Endothelial cell of umbilical vein (primary cell): ENCODE measurements around the gene SH3GL3. TPM values are rescaled to one million over a fixed set of nuclear protein-coding genes. Genes with fewer than 3 reads are reported as not detected.

ENCODE experiments used
- BruUV-seq: library from RNA; stranded (reverse); fragments of 400-500 nt; replicated peaks from 2 replicates; lab custom pipeline; 2021; lab: Mats Ljungman, UMichigan
- CTCF ChIA-PET: fragments of 300-600, 350-600 bp; sonication (Branson Sonifier 250); formaldehyde crosslinking; loops from one replicate; lab custom pipeline; 2021; ENCODE audit warnings: antibody characterized with exemption, inconsistent platforms; lab: Charles Lee
- POLR2A ChIA-PET: fragments of 300-600, 350-600 bp; sonication (Branson Sonifier 250); formaldehyde crosslinking; loops from one replicate; lab custom pipeline; 2021; ENCODE audit warnings: antibody characterized with exemption, inconsistent platforms; lab: Charles Lee
- DNase-seq: peaks from one replicate; pipeline ENCODE4 v3.0.0-alpha.2; 2011; ENCODE audit warnings: low read depth, low spot score
- FAIRE-seq: peaks from 2 replicates; lab custom pipeline; 2011; peaks lifted over from hg19 to GRCh38; lab: Jason Lieb, UNC
- H2AFZ ChIP-seq: 2 replicates; pipeline ENCODE4 v1.6.0; 2012; ENCODE audit warnings: low read depth, low read length, control low read depth, inconsistent platforms
- H3K27ac ChIP-seq: 2 replicates; pipeline ENCODE4 v1.5.1; 2011; ENCODE audit warnings: low read depth, mild to moderate bottlenecking, control low read depth, low read length, moderate library complexity; ENCODE audit not compliant: insufficient read depth
- H3K27me3 ChIP-seq, 2 experiments: 2 replicates each; pipeline versions ENCODE4 v1.6.0 to v1.6.1; 2011; ENCODE audit warnings: low read length in 2 of 2, mixed read lengths in 1 of 2; ENCODE audit not compliant: control insufficient read depth in 2 of 2, insufficient read depth in 2 of 2
- H3K36me3 ChIP-seq, 2 experiments: 2 replicates in 1 of 2; 3 replicates in 1 of 2; pipeline ENCODE4 v1.5.1; 2011; ENCODE audit warnings: low read length in 2 of 2, mild to moderate bottlenecking in 1 of 2, moderate library complexity in 1 of 2; ENCODE audit not compliant: control insufficient read depth in 2 of 2, insufficient read depth in 2 of 2; ENCODE audit errors: extremely low read depth in 1 of 2
- H3K4me1 ChIP-seq: 3 replicates; pipeline ENCODE4 v1.5.1; 2011; ENCODE audit warnings: mild to moderate bottlenecking, low read length; ENCODE audit not compliant: control insufficient read depth, insufficient read depth; ENCODE audit errors: extremely low read depth
- H3K4me2 ChIP-seq: 2 replicates; pipeline ENCODE4 v1.6.1; 2011; ENCODE audit warnings: low read length, control low read depth, mixed read lengths; ENCODE audit not compliant: insufficient read depth
- H3K4me3 ChIP-seq, 3 experiments: fragments of 200-600 bp in 1 of 3; sonication (generic), shearing (Covaris generic) in 1 of 3; replicated peaks in 1 of 3; 2 replicates each; pipeline ENCODE4 v1.5.1; 2011 to 2016; ENCODE audit warnings: control low read depth in 3 of 3, low read length in 3 of 3, mild to moderate bottlenecking in 2 of 3, inconsistent platforms in 1 of 3, low read depth in 1 of 3, moderate library complexity in 1 of 3; ENCODE audit not compliant: insufficient read depth in 1 of 3
- H3K79me2 ChIP-seq: 2 replicates; pipeline ENCODE4 v1.6.0; 2012; ENCODE audit warnings: low read length, inconsistent platforms; ENCODE audit not compliant: control insufficient read depth, insufficient read depth
- H3K9ac ChIP-seq: replicated peaks from 2 replicates; pipeline ENCODE3; 2011; ENCODE audit warnings: low read length, control low read depth; ENCODE audit not compliant: insufficient read depth; ENCODE audit errors: extremely low read depth
- H3K9me1 ChIP-seq: replicated peaks from 3 replicates; pipeline ENCODE4 v1.6.0; 2011; ENCODE audit warnings: mild to moderate bottlenecking, low read length; ENCODE audit not compliant: control insufficient read depth, insufficient read depth; ENCODE audit errors: extremely low read depth
- H3K9me3 ChIP-seq: replicated peaks from 2 replicates; pipeline ENCODE4 v1.5.1; 2012; ENCODE audit warnings: low read length, inconsistent platforms; ENCODE audit not compliant: control insufficient read depth, insufficient read depth
- H4K20me1 ChIP-seq: replicated peaks from 2 replicates; pipeline ENCODE3; 2011; ENCODE audit warnings: mild to moderate bottlenecking, low read length; ENCODE audit not compliant: control insufficient read depth, insufficient read depth; ENCODE audit errors: extremely low read depth
- CTCF ChIP-seq, 2 donors: IDR thresholded peaks; 1 replicate in 1 of 2; 2 replicates in 1 of 2; pipeline ENCODE4 v1.5.1; 2011; ENCODE audit warnings: low read length in 2 of 2, mild to moderate bottlenecking in 2 of 2, moderate library complexity in 2 of 2, control low read depth in 1 of 2, inconsistent platforms in 1 of 2, low read depth in 1 of 2; ENCODE audit not compliant: insufficient read depth in 1 of 2; ENCODE audit errors: extremely low read depth in 1 of 2
- EZH2 ChIP-seq: IDR thresholded peaks from 2 replicates; pipeline ENCODE4 v1.6.1; 2012; ENCODE audit warnings: borderline replicate concordance, low read depth, mild to moderate bottlenecking, moderate library complexity, low read length, inconsistent platforms; ENCODE audit not compliant: severe bottlenecking
- FOS ChIP-seq: IDR thresholded peaks from 2 replicates; pipeline ENCODE4 v1.6.1; 2011; ENCODE audit warnings: mild to moderate bottlenecking, low read length, moderate library complexity, borderline replicate concordance; ENCODE audit not compliant: insufficient read depth
- GATA2 ChIP-seq: IDR thresholded peaks from 2 replicates; pipeline ENCODE4 v1.7.0; 2011; ENCODE audit warnings: low read depth, mild to moderate bottlenecking, moderate library complexity, mixed read lengths, low read length; ENCODE audit not compliant: insufficient read length, insufficient read depth
- JUN ChIP-seq: IDR thresholded peaks from 2 replicates; pipeline ENCODE4 v1.6.1; 2011; ENCODE audit warnings: borderline replicate concordance, low read depth; ENCODE audit not compliant: insufficient read length, insufficient read depth
- MAX ChIP-seq: IDR thresholded peaks from 2 replicates; pipeline ENCODE4 v1.6.1; 2011; ENCODE audit not compliant: insufficient read depth, insufficient read length
- MYC ChIP-seq: IDR thresholded peaks from one replicate; pipeline ENCODE4 v1.6.1; 2011; ENCODE audit warnings: mild to moderate bottlenecking, low read depth, low read length
- POLR2A ChIP-seq: IDR thresholded peaks from 2 replicates; pipeline ENCODE4 v1.6.1; 2012; ENCODE audit warnings: low read depth, mild to moderate bottlenecking, control low read depth, low read length
- POLR2AphosphoS5 ChIP-seq: IDR thresholded peaks from 2 replicates; pipeline ENCODE4 v1.6.1; 2012; ENCODE audit warnings: low read depth, mild to moderate bottlenecking, control low read depth, low read length, moderate library complexity; ENCODE audit not compliant: insufficient read depth
- dilution Hi-C: fragments of 300-500 bp; cut with MboI; formaldehyde crosslinking; loops from one replicate; pipeline ENCODE4 v1.15.0; 2019; ENCODE audit warnings: low sequenced_read_pairs; ENCODE audit not compliant: extremely low pct_ligation_motif_present
- intact Hi-C: fragments of 100-400 bp; cut with micrococcal nuclease; formaldehyde crosslinking; loops from one replicate; pipeline ENCODE4 v1.10.0; 2022
- polyA plus RNA-seq, 4 experiments: library from polyadenylated mRNA; depleted of rRNA in 3 of 4; stranded (reverse) in 3 of 4; unstranded in 1 of 4; fragments of >200 nt; gene quantifications; 2 replicates each; pipeline versions ENCODE4 v1.2.1 to v1.2.3, GENCODE V29; 2011 to 2012; ENCODE audit warnings: missing spikeins in 1 of 4
- total RNA-seq: library from RNA; stranded (reverse); gene quantifications from 2 replicates; pipeline ENCODE4 v1.2.3, GENCODE V29; 2021

Gene SH3GL3
- total and polyA plus RNA-seq, 2 donors (not counting 3 experiments of a cell fraction or from before 2014, with no cell fraction given): not detected

GRCh38 chr15:83446417-83446816 is 724 bp upstream of the SH3GL3 start:
- Histone ChIP-seq H3K36me3 (no peaks in the 10 kb centered on the region), H3K27me3 (peaks cover 8 to 19% of the 10 kb centered on the region in 2 experiments), H3K79me2 (no peaks in the 10 kb centered on the region), H3K4me2 (no peak overlapping the region), H3K9ac (no peak overlapping the region), H3K9me1 (no peaks in the 10 kb centered on the region), H3K27ac (no peak overlapping the region), H3K9me3 (no peaks in the 10 kb centered on the region), H3K4me3 (no peak overlapping the region), H3K4me1 (no peaks in the 10 kb centered on the region), H2AFZ (no peak overlapping the region), H4K20me1 (no peaks in the 10 kb centered on the region)
- dilution Hi-C loops (no loop called here), intact Hi-C loops (loop anchor here (10.0 kb wide), 1 partner anchor 588 kb away; no protein-coding TSS in a partner anchor)
- no peak for TF ChIP-seq FOS
- no TSS peak for BruUV-seq
- ChIA-PET CTCF (interaction anchor here (1.0 to 3.1 kb wide), 10 partner anchors 8 to 201 kb away, joined by 3 to 27 read pairs (median 8); no protein-coding TSS in a partner anchor), POLR2A (no interaction called here)
- no peak for DNase-seq
- FAIRE-seq: no peak

- ChIA-PET CTCF (interaction anchor here (1.3 to 3.1 kb wide), 3 partner anchors 11 to 201 kb away, joined by 6 to 22 read pairs (median 11); no protein-coding TSS in a partner anchor), POLR2A (no interaction called here)
- H3K36me3 ChIP-seq: no peaks in the 10 kb centered on the region
- H2AFZ ChIP-seq: no peak overlapping the region
- no TSS peak for BruUV-seq
- H3K4me1 ChIP-seq: no peaks in the 10 kb centered on the region
- no peak overlapping the region for H3K27ac ChIP-seq
- H3K9me1 ChIP-seq: no peaks in the 10 kb centered on the region
- intact Hi-C loops: loop anchor here (10.0 kb wide), 1 partner anchor 586 kb away; no protein-coding TSS in a partner anchor
- H4K20me1 ChIP-seq: no peaks in the 10 kb centered on the region
- no peak overlapping the region for H3K9ac ChIP-seq
- FAIRE-seq (no peak), DNase-seq (no peak)
- no peaks in the 10 kb centered on the region for H3K9me3 ChIP-seq
- no peaks in the 10 kb centered on the region for H3K79me2 ChIP-seq
- TF ChIP-seq CTCF (IDR thresholded peaks at IDR 0.05; ENCODE audit: extremely low read depth in 1 of 2, insufficient read depth in 1 of 2, low read depth in 1 of 2, low read length in 2 of 2) (no peak), MYC (no peak), MAX (no peak), POLR2A (no peak), JUN (no peak), POLR2AphosphoS5 (no peak), GATA2 (no peak), EZH2 (no peak), FOS (no peak)
- H3K4me2 ChIP-seq: no peak overlapping the region
- dilution Hi-C loops: no loop called here
- no peak overlapping the region for H3K4me3 ChIP-seq
- H3K27me3 ChIP-seq: peaks cover 8 to 19% of the 10 kb centered on the region in 2 experiments
These were observed 2.1 kb downstream of the SH3GL3 start for GRCh38 chr15:83449250-83449671.
